Prostate gland (tissue), 2 donors: ENCODE measurements around the gene SLA2.

Experiments
- POLR2A ChIP-seq: fragments of 450-650 bp; IDR thresholded peaks from one replicate; pipeline ENCODE4 v1.6.1; 2016; ENCODE audit warnings: antibody characterized with exemption, mild to moderate bottlenecking
- TF ChIP-seq, protein P1 (sequence below), 4 experiments: fragments of 200-600 bp in 2 of 4; fragments of 450-650 bp in 2 of 4; sonication (generic) in 2 of 4; IDR thresholded peaks; 1 replicate in 3 of 4; 2 replicates in 1 of 4; pipeline ENCODE4 v1.5.1; 2016 to 2019; ENCODE audit warnings: antibody characterized with exemption in 4 of 4, mild to moderate bottlenecking in 2 of 4, moderate library complexity in 2 of 4

DNA sequence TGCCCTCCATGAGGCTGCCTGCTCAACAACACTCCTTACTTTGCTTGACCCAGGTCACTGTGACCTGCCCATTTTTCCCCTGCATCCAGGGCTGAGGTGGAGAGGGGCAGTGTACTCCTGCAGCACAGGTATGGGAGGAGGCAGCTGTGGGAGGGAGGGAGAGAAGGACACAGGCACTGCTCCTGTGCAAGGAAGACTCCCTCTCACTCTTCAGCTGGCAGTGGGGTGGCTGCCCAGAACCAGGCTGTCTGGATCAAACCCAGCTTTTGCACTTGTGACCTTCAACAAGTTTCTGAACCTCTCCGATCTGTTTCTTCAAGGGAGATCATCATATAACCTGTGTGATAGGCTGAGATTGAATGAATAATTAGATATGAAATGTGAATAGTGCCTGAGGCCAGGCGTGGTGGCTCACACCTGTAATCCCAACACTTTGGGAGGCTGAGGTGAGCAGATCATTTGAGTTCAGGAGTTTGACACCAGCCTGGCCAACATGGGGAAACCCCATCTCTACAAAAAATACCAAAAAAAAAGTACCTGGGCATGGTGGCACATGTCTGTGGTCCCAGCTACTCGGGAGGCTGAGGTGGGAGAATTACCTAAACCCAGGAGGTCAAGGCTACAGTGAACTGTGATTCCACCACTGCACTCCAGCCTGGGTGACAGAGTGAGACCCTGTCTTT, 58.5 kb downstream of the SLA2 start:
- TF ChIP-seq, protein P1, sequence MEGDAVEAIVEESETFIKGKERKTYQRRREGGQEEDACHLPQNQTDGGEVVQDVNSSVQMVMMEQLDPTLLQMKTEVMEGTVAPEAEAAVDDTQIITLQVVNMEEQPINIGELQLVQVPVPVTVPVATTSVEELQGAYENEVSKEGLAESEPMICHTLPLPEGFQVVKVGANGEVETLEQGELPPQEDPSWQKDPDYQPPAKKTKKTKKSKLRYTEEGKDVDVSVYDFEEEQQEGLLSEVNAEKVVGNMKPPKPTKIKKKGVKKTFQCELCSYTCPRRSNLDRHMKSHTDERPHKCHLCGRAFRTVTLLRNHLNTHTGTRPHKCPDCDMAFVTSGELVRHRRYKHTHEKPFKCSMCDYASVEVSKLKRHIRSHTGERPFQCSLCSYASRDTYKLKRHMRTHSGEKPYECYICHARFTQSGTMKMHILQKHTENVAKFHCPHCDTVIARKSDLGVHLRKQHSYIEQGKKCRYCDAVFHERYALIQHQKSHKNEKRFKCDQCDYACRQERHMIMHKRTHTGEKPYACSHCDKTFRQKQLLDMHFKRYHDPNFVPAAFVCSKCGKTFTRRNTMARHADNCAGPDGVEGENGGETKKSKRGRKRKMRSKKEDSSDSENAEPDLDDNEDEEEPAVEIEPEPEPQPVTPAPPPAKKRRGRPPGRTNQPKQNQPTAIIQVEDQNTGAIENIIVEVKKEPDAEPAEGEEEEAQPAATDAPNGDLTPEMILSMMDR (IDR thresholded peaks at IDR 0.05) = no peak
- no peak for TF ChIP-seq POLR2A
